Sigmoid colon (tissue), 4 donors: Measurements from ENCODE around the gene LLPH.

Source experiments
- CTCF ChIP-seq, 4 experiments: fragments of 450-650 bp in 3 of 4; fragments of 200-600 bp in 1 of 4; IDR thresholded peaks; one replicate each; pipeline ENCODE4 v1.5.1; 2016 to 2019; ENCODE audit warnings: antibody characterized with exemption in 4 of 4, mild to moderate bottlenecking in 3 of 4, moderate library complexity in 2 of 4
- POLR2A ChIP-seq, 2 donors: fragments of 450-650 bp; IDR thresholded peaks; one replicate each; pipeline ENCODE4 v1.6.1; 2016; ENCODE audit warnings: antibody characterized with exemption in 2 of 2, mild to moderate bottlenecking in 2 of 2, moderate library complexity in 2 of 2
- POLR2AphosphoS5 ChIP-seq, 4 donors: sonication (generic); formaldehyde crosslinking; IDR thresholded peaks; one replicate each; pipeline ENCODE4 v1.6.1; 2017; ENCODE audit warnings: antibody characterized with exemption in 4 of 4

- TF ChIP-seq POLR2A (IDR thresholded peaks at IDR 0.05): no peak
- TF ChIP-seq CTCF (IDR thresholded peaks at IDR 0.05): no peak
- TF ChIP-seq POLR2AphosphoS5 (IDR thresholded peaks at IDR 0.05): no peak
These were observed 27.3 kb downstream of the LLPH start for GRCh38 chr12:66103016-66103913.
